Kidney glomerular epithelial cell (primary cell): ENCODE data around the gene FOXO1.

ENCODE experiments used
- DNase-seq: peaks from one replicate; lab custom pipeline; 2025; lab: John Stamatoyannopoulos, UW

The FOXO1 gene

DNA sequence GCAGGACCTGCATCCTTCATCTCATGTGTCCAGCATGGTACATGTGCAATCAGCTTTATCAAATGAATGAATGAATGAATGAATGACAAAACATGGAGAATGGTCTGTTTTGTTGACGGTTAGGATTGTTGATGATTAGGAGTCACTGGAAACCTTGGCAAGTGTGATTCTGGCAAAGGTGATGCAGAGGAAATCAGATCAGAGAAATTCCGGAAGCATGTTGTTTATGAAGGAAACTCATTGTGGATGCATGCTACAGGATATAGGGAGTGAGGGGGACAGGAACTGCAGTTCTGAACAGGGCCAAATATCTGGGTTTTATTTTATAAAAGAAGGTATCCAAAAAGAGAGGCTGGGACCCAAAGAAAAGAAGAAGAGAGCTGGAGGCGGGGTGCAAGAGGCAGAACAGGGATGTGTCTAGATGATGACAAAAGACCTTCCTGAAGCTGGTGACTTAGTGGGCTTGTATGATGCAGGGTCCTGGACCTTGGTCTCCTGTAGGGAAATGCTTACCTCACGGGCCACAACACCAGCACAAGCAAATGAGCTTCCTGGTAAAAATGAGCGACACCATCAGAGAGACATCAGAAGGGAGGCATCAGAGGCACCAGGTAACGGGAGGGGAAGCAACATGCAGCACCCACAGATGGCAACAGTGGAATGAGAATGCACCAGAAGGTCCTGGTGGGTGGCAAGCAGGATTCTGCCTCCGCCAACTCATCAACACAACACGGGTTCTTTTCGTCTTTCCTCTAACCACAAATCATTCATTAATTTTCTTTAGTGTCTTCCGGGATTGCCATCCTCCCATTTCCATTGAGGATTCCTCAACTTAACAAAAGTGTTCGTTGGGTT, 159.6 kb downstream of the FOXO1 start:
- DNase-seq = peak; percentile 8
